Brain pericyte (primary cell): ENCODE measurements around the gene MS4A10.

Experiments
- DNase-seq: peaks from one replicate; pipeline ENCODE4 v3.0.0-alpha.2; 2012; ENCODE audit warnings: low read depth, low spot score

Gene MS4A10

GRCh38 chr11:60786811-60787567 is 1.9 kb downstream of the MS4A10 start:
- DNase-seq: peak; percentile 52

GRCh38 chr11:60788401-60789125 is 3.4 kb downstream of the MS4A10 start:
- no peak for DNase-seq

GRCh38 chr11:60790726-60791125 is 5.6 kb downstream of the MS4A10 start:
- no peak for DNase-seq

GRCh38 chr11:60791153-60791933 is 6.2 kb downstream of the MS4A10 start:
- DNase-seq: no peak

GRCh38 chr11:60792521-60792920 is 7.4 kb downstream of the MS4A10 start:
- DNase-seq: no peak

- no peak for DNase-seq
These were observed 10.2 kb downstream of the MS4A10 start for GRCh38 chr11:60795291-60795690.

GRCh38 chr11:60797846-60798630 is 12.9 kb downstream of the MS4A10 start:
- no peak for DNase-seq

GRCh38 chr11:60798631-60799030 is 13.5 kb downstream of the MS4A10 start:
- DNase-seq: no peak

GRCh38 chr11:60801194-60801593 is 16.1 kb downstream of the MS4A10 start:
- no peak for DNase-seq

GRCh38 chr11:60803273-60803936 is 18.3 kb downstream of the MS4A10 start:
- DNase-seq: no peak

- DNase-seq: no peak
These were observed 24.1 kb downstream of the MS4A10 start for GRCh38 chr11:60809249-60809648.

- DNase-seq: no peak
These were observed 24.6 kb downstream of the MS4A10 start for GRCh38 chr11:60809691-60810090.

GRCh38 chr11:60810151-60810550 is 25.0 kb downstream of the MS4A10 start:
- DNase-seq: no peak

- no peak for DNase-seq
These were observed 25.4 kb downstream of the MS4A10 start for GRCh38 chr11:60810569-60810968.

- DNase-seq: no peak
These were observed 28.2 kb downstream of the MS4A10 start for GRCh38 chr11:60813324-60813723.

GRCh38 chr11:60814112-60814511 is 29.0 kb downstream of the MS4A10 start:
- DNase-seq: no peak

GRCh38 chr11:60816590-60817157 is 31.5 kb downstream of the MS4A10 start:
- no peak for DNase-seq

- no peak for DNase-seq
These were observed 32.9 kb downstream of the MS4A10 start for GRCh38 chr11:60818057-60818456.

GRCh38 chr11:60821827-60822599 is 36.9 kb downstream of the MS4A10 start:
- no peak for DNase-seq
